A549 treated with AZD9567 at 1 μM for 4 hours (cell line): ENCODE results near the gene KPNA3. TPM values are rescaled to one million over a fixed set of nuclear protein-coding genes. Genes with fewer than 3 reads are reported as not detected.

ENCODE experiments used
- total RNA-seq: library from RNA; stranded (reverse); fragments of 200-300 nt; extraction: Qiagen RNA extraction; gene quantifications from 5 replicates; pipeline ENCODE4 v1.2.3, GENCODE V29; 2022; ENCODE audit not compliant: insufficient read depth

The KPNA3 gene
- 24.2 to 33.7 TPM (median 28.9 TPM) in 5 replicates for total RNA-seq

GRCh38 chr13:49792550-49793324 lies at the start of gene KPNA3:
Gene KPNA3, minus strand, starts transcription at chr13:49792682. Its CDS starts 176 bp downstream, at chr13:49792506.

DNA sequence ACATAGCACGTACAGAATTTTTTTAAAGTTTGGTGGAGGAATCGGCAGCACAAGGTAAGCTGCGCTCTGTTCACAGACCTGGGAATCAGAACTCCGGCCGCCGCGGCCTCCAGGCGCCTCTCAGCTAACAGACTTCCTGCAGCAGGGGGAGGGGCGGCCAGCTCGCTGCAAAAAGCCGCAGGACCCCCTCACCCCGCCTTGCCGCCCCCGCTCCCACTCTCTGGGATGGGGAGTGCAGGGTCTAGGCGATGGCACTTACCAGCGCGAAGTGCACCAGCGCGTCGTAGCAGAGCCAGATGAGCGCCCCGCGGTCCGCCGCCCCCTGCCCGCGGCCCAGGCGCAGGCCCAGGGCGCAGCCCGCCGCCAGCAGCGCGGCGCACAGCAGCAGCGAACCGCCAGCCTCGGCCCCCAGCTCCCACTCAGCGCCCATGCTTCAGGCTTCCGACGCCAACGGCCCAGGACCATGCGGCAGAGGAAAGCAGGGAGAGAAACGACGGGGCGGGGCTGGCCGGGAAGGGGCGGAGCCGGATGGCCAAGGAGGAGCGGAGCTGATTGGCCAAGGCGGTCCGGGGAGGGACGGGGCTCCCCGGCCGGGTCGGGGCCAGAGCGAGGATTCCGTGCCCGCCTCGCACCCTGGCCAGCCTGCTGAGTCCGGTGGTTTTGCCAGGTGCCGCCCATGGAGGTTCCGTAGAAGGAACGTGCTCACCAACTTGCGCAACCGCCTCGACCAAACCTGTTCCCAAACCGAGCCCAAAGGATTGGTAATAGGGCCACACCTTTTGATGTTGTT lies 101.3 kb downstream of the KPNA3 start, which contains the start of gene EBPL:
EBPL (minus strand) TSS at position 492 of the 790 bp plus-strand sequence; CDS start at position 430, 62 bp downstream.

Other genes starting within 250 kb of the KPNA3 start
- gene RCBTB1, start 207.1 kb downstream of the KPNA3 start, total RNA-seq: 8.2 to 10.4 TPM (median 9.7 TPM) in 5 replicates
- gene ARL11, start 164.2 kb downstream of the KPNA3 start, total RNA-seq: not detected in 5 replicates
- 56.8 to 74.5 TPM (median 70.1 TPM) in 5 replicates for gene EBPL, start 101.2 kb downstream of the KPNA3 start, total RNA-seq
- gene SPRYD7, start 143.7 kb upstream of the KPNA3 start, total RNA-seq: 9.2 to 12.9 TPM (median 10.3 TPM) in 5 replicates
- gene TRIM13, start 204.4 kb upstream of the KPNA3 start, total RNA-seq: 14.7 to 19.2 TPM (median 15.1 TPM) in 5 replicates
- 0.29 to 0.60 TPM (median 0.55 TPM) in 4 of 5 replicates, not detected in the other for gene KCNRG, start 222.8 kb upstream of the KPNA3 start, total RNA-seq